ENCODE results near the gene RPAP3. TPM values are rescaled to one million over a fixed set of nuclear protein-coding genes. Genes with fewer than 3 reads are reported as not detected.

RPAP3 gene
- total RNA-seq, 1 experiment from 2014 or later = 48.9 TPM

DNA sequence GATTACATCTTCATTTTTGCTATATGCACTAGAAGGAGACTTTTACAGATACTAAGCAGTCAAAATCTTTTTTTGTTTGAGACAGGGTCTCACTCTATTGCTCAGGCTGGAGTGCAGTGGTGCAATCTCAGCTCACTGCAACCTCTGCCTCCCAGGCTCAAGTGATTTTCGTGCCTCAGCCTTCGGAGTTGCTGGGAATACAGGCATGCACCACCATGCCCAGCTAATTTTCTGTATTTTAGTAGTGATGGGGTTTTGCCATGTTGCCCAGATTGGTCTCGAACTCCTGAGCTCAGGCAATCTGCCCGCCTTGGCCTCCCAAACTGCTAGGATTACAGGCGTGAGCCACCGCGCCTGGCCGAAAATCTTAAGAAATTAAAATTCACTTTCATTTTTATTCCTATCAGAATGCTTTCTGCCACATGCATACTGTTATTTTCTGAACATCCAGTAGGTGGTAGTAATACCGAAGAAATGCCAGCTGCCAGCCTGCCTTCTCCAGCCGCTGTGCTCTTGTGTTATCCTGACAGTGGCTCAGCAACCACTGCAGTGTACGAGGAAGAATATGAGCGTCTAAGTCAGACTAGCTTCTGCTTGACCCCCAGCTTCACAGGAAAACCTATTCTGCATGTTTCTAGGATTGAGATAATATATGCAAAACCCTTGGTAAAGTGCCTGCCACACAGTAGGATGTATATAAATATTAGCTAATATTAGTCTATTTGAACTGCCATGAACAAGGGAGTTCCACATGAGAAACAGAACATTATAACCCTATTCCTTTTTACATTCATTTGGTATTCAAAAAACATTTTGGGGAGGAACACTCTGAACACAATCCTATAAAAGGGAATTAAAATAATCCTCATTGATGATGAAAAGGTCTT is 54.2 kb downstream of the RPAP3 start:
- no peak overlapping the region for H3K14ac ChIP-seq (ENCODE audit: insufficient read depth, low read length)
- H3K4me1 ChIP-seq (ENCODE audit: insufficient read depth, low read length) = peaks cover 6% of the 10 kb centered on the region; the same call in 1 of the 2 replicates
- H2BK15ac ChIP-seq (ENCODE audit: low read depth, low read length) = no peak overlapping the region
- H3K23ac ChIP-seq (ENCODE audit: insufficient read length, low read depth, low read length) = no peak overlapping the region
- no peaks in the 10 kb centered on the region for H3K27me3 Mint-ChIP-seq (ENCODE audit: low read depth)
- no peak overlapping the region for H3K4me3 Mint-ChIP-seq
- TF ChIP-seq, protein P1, sequence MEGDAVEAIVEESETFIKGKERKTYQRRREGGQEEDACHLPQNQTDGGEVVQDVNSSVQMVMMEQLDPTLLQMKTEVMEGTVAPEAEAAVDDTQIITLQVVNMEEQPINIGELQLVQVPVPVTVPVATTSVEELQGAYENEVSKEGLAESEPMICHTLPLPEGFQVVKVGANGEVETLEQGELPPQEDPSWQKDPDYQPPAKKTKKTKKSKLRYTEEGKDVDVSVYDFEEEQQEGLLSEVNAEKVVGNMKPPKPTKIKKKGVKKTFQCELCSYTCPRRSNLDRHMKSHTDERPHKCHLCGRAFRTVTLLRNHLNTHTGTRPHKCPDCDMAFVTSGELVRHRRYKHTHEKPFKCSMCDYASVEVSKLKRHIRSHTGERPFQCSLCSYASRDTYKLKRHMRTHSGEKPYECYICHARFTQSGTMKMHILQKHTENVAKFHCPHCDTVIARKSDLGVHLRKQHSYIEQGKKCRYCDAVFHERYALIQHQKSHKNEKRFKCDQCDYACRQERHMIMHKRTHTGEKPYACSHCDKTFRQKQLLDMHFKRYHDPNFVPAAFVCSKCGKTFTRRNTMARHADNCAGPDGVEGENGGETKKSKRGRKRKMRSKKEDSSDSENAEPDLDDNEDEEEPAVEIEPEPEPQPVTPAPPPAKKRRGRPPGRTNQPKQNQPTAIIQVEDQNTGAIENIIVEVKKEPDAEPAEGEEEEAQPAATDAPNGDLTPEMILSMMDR (conservative IDR thresholded peaks at IDR 0.05) = peak; percentile 72
- no peak overlapping the region for H3K27ac ChIP-seq (ENCODE audit: insufficient read length, low read depth, low read length)
- WGBS (ENCODE audit: extremely low coverage, insufficient read length, low lambda C conversion rate) = no CpG with 5 or more reads among the region's 12 CpGs
- H3K27ac Mint-ChIP-seq = no peak overlapping the region
- H3K79me2 ChIP-seq (ENCODE audit: insufficient read depth, low read length) = no peaks in the 10 kb centered on the region
- H3K4me2 ChIP-seq (ENCODE audit: insufficient read depth, insufficient read length, low read length) = no peak overlapping the region
- H4K20me1 ChIP-seq (ENCODE audit: control insufficient read depth, insufficient read depth, insufficient read length) = no peaks in the 10 kb centered on the region
- H3T11ph ChIP-seq (ENCODE audit: low read length) = no peak overlapping the region
- no peak overlapping the region for H2AFZ ChIP-seq (ENCODE audit: low read length)
- no peaks in the 10 kb centered on the region for H3K9me3 ChIP-seq (ENCODE audit: control insufficient read depth, low read depth, low read length)
- no peaks in the 10 kb centered on the region for H3K9me3 Mint-ChIP-seq
- peaks cover 0 to 2% (median 0%) of the 10 kb centered on the region in 3 experiments; a peak in 1 of 7 replicates for H3K36me3 Mint-ChIP-seq (ENCODE audit: insufficient read depth in 1 of 3, low read depth in 3 of 3)
- no peak overlapping the region for H3K18ac ChIP-seq (ENCODE audit: insufficient read length, low read depth, low read length)
- H3K27me3 ChIP-seq (ENCODE audit: insufficient read depth, low read length) = no peaks in the 10 kb centered on the region
- peaks cover 16 to 17% of the 10 kb centered on the region in 2 experiments; a peak in 3 of 4 replicates for H3K4me1 Mint-ChIP-seq
- no peaks in the 10 kb centered on the region for H3K23me2 ChIP-seq (ENCODE audit: insufficient read length, low read depth, low read length, poor library complexity, severe bottlenecking)
- H3K9ac ChIP-seq (ENCODE audit: extremely low read depth, insufficient read length, low read length) = no peak overlapping the region
- H2BK120ac ChIP-seq (ENCODE audit: low read depth, low read length, poor library complexity, severe bottlenecking) = no peak overlapping the region
- no peak overlapping the region for H2BK12ac ChIP-seq (ENCODE audit: insufficient read length, low read depth, low read length)
- H2BK5ac ChIP-seq (ENCODE audit: insufficient read length, low read length) = no peak overlapping the region
- H4K8ac ChIP-seq (replicated peaks; ENCODE audit: insufficient read length, low read depth, low read length) = no peak overlapping the region
- H3K56ac ChIP-seq (ENCODE audit: insufficient read length, low read depth, low read length) = no peak overlapping the region
- DNase-seq = peak; percentile 65
- H4K91ac ChIP-seq (ENCODE audit: insufficient read length, low read depth, low read length) = no peak overlapping the region
- no peak overlapping the region for H4K5ac ChIP-seq (ENCODE audit: insufficient read length, low read depth, low read length)
- no peak overlapping the region for H2BK20ac ChIP-seq (ENCODE audit: low read depth, low read length, poor library complexity, severe bottlenecking)
- H3K4ac ChIP-seq (ENCODE audit: low read depth, low read length) = no peak overlapping the region
- H2AK5ac ChIP-seq (ENCODE audit: insufficient read length, low read length) = no peak overlapping the region
- no peaks in the 10 kb centered on the region for H3K79me1 ChIP-seq (ENCODE audit: insufficient read depth, low read depth, low read length, poor library complexity, severe bottlenecking)

Data from H9 (cell line).